NCI-H146 treated with DMSO at 0.1 percent for 48 hours (cell line): ENCODE results near the gene MAGED2.
"Not testable (repeated sequence)": the region's sequence is repeated elsewhere in the genome, so short reads cannot be mapped to it uniquely, and the experiment has no call there.

Experiments
- DNase-seq: peaks from one replicate; lab custom pipeline; 2025; ENCODE audit not compliant: unreplicated experiment; lab: John Stamatoyannopoulos, UW

The MAGED2 gene

DNA sequence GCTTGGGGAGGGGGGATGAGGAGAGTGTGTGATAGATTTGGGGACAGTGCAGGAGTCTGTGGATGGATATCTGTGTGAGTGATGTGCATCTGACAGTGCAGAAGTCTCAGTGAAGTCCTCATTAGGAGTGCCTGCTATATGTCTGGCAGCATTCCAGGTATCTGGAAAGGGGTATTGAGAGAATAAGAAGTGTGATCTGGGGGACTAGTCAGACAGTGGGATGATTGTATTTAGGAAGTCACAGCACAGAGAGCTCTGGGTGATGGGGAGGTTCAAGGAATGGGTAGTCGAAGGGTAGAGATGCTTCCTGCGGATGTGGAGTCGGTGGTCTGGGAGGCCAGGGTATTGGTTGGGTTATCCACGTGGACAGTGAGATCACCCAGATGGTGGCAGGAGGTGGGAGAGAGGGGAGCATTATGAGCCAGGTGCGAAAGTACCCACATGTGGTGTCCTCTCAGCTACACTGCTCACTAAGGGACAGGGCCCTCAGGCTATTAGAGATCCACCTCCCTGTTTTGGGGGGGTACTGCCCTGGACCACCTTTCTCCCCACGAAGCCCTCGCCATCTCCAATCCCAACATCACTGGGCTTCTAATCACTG is 9.8 kb downstream of the MAGED2 start:
- DNase-seq: no peak

DNA sequence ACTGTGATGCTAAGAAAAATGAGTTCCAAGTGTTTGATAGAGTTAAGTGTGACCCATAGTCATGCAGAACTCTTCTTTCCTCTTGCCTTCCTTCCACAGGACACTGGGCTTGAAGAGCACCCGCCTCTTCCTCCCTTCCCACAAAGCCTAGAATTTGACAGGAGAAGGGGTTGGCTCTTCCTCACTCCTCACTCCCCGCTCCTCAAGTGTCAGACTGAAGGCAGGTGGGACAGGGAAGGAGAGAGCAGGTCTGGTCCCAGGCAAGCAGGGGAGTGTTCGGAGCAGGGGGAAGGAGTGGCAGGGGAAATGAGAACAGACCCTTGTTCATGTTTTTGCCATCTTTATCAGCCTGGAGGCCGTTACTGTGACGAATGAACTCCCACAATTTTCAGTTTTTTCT is 10.7 kb downstream of the MAGED2 start:
- no peak for DNase-seq

DNA sequence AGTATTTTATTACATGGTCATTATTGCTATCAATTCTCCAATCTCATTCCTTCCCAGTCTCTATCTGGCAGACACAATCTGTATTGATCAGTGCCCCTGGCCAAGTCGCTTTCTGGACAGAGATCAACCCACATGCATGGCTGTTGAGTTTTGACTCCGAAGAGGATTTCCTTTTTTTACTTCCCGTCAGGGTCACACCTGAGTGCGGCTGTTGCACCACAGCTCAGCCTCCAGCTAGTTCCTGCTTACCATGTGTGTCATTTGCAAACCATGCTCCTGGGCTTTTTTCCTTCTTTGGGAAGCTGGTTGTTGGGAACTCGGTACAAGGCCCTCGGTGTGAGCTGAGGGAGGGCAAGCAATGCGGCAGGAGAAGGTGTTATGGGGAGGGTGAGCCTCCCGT is 11.7 kb downstream of the MAGED2 start:
- no peak for DNase-seq

DNA sequence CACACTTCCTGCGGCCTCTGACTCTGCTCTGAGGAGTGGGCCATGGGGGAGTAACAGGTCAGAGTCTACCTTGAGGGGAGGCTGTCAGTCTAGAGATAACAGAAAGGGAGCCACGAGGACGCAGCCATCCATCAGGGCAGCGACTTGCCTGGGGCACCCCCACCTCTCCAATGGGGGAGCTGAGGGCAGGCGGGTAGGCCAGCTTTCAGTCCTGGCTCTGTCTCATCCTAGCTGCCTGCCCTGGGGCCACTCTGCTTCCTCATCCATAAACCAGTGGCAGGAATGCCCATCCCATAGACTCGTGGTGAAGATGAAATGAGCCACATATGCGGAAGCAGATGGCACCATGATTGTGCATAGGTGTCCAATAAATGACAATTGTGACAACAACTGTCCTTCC is 13.2 kb downstream of the MAGED2 start:
- no peak for DNase-seq

DNA sequence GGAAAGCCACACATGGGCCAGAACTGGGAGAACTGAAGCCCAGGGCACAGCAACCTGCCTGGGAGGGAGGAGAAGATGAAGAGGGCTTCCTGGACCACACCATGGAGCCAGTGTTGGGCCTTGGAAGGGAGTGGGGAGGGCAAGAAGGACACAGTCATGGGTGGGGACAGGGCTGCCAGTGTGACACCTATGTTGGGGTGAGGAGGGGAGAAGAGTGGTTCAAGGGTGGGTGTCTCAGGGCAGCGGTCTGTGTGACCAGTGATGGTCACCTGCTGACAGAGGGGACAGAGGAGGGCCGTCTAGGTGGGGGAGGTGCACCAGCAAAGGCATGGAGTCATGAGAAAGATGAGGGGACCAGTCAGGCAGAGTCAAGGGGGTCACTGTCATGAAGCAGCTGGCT is 13.8 kb downstream of the MAGED2 start:
- DNase-seq: no peak

DNA sequence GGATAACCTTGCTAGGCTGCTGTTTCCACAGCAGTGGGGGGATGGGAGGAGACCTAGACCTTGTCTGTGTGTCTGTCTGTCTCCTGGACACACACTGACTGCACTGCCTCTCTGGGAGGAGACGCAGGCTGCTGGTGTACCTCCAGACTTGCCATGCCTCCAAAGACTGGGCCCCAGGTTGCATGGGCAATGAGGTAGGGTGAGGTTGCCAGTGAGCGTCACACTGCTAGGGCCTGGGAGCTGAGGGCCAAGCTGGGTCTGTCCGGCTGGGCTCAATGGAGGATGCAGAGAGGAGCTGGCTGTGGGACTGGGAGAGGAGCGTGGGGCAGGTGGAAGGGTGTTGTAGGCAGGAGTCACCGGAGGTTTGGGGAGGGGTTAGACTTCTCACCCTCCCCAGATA is 16.6 kb downstream of the MAGED2 start:
- no peak for DNase-seq

DNA sequence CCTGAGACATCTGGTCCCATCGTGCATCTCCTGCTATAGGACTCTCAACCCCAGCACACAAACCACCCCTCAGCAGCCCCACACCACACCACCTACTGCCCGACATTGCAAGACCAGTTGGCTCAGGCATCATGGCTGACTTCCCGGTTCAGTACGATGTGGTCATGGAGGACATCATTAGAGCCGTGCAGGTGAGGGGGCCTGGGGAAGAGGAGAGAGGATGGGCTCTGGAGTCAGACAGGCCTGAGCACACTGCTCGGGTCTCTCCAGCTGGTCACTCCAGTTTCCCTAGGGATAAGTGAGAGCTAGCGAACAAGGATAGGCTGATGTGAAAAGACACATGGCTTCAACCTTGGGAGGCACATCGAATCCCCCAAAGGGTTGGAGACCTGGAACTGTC is 17.2 kb downstream of the MAGED2 start:
- DNase-seq: no peak

DNA sequence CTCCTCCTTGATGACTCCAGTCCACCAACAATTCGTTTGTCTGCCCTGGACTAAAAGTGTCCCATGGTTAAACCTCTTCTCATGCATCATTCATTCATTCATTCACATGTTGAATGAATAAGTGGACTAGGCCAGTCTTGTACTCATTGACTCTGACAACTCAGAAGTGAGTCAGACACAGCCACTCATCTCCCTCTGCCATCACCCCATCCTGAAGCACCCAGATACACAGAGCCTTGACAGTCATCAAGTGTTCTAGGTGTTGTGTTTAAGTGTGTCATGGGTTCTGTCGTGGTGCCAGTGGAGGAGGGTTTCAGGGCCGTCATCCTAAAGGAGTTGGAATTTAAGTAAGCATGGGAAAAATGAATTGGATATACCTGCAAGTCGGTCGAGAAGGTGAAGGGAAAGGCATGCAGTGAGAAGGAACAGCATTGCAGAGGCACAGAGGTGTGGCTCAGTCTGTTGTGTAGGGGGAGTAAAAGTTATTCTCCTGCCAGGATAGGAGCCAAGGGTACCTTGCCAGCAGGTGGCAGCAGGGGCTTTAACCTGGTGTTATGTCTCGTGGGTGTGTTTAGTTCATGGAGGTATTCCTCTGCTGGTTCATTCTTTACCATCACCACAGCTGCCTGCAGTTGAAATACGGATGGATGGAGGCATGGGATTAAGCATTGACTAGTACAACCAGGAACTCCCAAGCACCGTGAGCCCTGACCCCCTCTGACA is 18.3 kb downstream of the MAGED2 start:
- no peak for DNase-seq

DNA sequence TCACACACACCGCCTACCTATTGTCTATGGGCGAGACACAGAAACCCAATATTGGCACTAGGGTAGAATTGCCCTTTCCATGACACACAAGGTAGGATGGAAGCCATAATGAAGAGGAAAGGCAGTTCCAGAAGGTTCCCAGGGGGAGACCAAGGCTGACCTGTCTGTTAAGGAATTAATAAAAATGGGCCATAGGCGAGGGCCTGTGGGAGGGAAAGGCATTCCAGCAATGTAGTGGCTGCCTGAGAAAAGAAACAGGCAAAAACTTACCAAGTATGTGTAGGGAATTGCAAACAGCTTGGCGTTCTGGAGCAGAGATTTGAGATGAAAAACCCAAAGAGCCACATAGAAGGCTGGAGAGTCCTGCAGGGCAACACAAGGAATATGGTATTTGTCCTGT is 19.1 kb downstream of the MAGED2 start:
- DNase-seq: no peak

DNA sequence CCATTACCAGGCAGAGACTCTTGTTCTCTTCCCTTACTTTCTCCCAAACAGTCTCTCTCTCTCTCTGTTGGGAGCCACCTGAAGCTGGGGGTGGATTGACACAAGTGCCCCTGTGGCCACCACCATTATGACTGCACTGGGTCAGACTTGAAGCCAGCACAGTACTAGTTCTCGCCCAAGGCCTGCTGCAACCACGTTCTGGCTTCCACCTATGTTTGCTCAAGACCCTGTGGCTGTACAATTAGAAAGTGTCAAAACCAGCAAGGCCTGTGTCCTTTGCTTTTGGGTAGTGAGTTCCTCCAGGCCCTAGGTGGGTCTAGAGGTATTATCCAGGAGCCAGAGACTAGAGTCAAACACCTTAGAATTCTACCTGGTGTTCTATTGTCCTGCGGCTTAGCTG is 31.0 kb downstream of the MAGED2 start:
- no peak for DNase-seq

DNA sequence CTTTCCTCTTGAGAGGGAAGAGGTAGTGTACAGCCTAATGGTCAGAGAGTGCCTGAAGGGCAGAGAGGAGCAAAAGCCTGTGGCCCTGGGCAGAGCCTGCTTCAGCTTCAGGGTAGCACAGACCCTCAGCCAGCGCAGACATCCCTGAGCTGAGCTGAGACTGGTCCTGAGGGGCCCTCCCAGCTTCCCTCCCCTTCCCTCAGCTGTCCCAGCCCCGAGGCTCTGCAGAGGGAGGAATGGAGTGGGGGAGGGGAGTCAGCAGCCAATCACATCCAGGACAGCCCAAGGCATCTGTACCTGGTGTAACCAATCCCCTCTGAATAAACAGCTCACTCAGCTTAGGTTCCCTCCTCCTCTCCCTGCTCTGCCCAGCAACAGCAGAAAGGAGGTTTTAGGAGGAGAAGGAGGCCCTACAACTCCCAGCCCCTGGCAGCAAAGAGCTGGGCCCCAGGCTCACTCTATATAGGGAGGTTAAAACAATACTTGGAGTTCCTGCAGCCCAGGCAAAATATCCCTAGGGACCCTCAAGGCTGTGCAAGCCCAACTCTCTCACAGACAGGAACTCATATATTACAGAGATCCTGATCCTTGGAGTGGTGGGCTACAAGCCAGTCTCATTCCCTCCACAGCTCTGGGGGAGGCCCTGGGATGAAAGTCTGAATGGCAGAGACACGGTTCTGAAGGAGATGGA is 33.8 kb downstream of the MAGED2 start:
- DNase-seq: not testable (repeated sequence)

DNA sequence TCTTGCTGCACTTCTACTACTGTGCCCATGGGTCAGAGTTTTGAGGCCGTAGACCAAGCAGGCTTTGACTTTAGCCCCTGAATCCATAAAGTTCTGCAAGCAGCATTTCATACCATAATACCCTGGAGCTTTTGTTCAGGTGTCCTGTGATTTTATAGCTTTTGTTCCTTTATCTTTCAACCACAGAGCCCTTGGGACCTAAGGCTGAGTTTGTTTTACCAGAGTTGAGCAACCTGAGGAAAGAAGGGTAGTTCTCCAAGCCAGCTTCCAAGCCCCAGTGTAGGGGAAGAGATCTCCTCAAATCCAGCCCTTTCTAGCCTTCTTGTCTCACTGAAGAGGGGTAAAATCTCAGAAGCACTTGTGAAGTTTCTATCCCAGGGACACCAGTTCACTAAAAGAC is 35.1 kb downstream of the MAGED2 start:
- DNase-seq: no peak

DNA sequence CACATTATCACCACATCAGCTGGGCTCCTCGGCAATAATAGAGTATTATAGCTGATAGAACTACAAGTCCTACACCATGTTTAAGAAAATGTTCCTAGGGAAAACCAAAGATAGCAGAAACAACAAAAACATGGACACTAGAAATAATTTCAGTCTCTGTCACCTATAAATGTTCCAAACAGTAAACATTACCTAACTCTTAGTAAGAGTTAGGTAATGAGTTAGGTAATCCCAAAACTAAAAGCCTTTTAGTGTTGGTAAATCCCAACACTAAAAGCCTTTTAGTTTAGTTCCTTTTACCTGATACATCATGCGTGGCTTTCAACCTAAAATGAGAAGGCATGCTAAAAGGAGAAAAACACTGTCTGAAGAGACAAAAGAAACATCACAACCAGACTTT is 35.5 kb downstream of the MAGED2 start:
- no peak for DNase-seq

DNA sequence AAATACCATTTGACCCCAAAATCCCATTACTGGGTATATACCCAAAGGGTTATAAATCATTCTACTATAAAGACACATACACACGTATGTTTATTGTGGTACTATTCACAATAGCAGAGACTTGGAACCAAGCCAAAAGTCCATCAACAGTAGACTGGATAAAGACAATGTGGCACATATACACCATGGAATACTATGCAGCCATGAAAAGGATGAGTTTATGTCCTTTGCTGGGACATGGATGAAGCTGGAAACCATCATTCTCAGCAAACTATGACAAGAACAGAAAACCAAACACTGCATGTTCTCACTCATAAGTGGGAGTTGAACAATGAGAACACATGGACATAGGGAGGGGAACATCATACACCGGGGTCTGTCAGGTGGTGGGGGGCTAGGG is 40.2 kb downstream of the MAGED2 start:
- not testable (repeated sequence) for DNase-seq

DNA sequence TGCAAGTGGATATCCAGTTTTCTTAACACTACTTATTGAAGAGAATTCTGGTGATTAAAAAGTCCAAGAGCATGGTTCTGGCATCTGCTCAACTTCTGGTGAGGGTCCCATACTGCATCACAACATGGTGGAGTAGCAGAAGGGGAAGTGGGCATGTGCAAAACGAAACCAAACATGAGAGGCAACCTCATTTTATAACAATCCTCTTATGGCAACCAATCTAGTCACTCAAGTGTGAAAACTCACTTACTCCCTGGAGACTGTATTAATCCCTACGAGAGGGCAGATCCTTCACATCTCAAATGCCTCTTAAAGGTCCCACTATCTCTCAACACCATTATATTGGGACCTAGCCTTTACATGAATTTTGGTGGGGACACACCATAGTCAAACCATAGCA is 57.7 kb downstream of the MAGED2 start:
- no peak for DNase-seq
